HCT116 (cell line): Measurements from ENCODE around the gene ESYT3. TPM values are rescaled to one million over a fixed set of nuclear protein-coding genes. Genes with fewer than 3 reads are reported as not detected.

ENCODE experiments used
- ATAC-seq: fragments of 200-7000 bp; cut with Tn5 transposase; 2 replicates; pipeline ENCODE4 v1.9.1; 2020; ENCODE audit warnings: mild to moderate bottlenecking, moderate library complexity
- BruUV-seq: library from RNA; stranded (reverse); fragments of 400-500 nt; replicated peaks from 2 replicates; lab custom pipeline; 2021; lab: Mats Ljungman, UMichigan
- CTCF ChIA-PET: fragments of 300-600 bp; sonication (Branson Sonifier 250); formaldehyde crosslinking; loops from one replicate; lab custom pipeline; 2021; ENCODE audit warnings: antibody characterized with exemption; lab: Charles Lee
- POLR2A ChIA-PET: fragments of 300-600, 350-600 bp; sonication (Branson Sonifier 250); formaldehyde crosslinking; loops from one replicate; lab custom pipeline; 2021; ENCODE audit warnings: antibody characterized with exemption; lab: Charles Lee
- RAD21 ChIA-PET, 2 experiments: fragments of 300-600 bp; sonication (Branson Sonifier 250); formaldehyde crosslinking; loops; one replicate each; lab custom pipeline; 2023; ENCODE audit warnings: low total read pairs in 2 of 2; ENCODE audit not compliant: uncharacterized antibody in 2 of 2, unreplicated experiment in 2 of 2, low non-redundant PET in 1 of 2; lab: Charles Lee
- DNase-seq: peaks from one replicate; pipeline ENCODE4 v3.0.0-alpha.2; 2010; ENCODE audit warnings: low read depth, low spot score
- H2AFZ ChIP-seq: fragments of 200-600 bp; shearing (Covaris generic), sonication (generic); 2 replicates; pipeline ENCODE4 v1.6.1; 2017; ENCODE audit warnings: low read depth, mixed run types, mixed read lengths, antibody characterized with exemption, low read length; ENCODE audit not compliant: poor library complexity, severe bottlenecking
- H3K27ac ChIP-seq: 2 replicates; pipeline ENCODE4 v1.5.1; 2012; ENCODE audit warnings: low read depth, low read length
- H3K27me3 ChIP-seq: fragments of 200-600 bp; sonication (generic); 2 replicates; pipeline ENCODE4 v1.6.1; 2016; ENCODE audit warnings: mixed run types, low read length, mixed read lengths; ENCODE audit not compliant: insufficient read depth
- H3K36me3 ChIP-seq, 2 experiments: fragments of 200-500 bp in 1 of 2; fragments of 200-600 bp in 1 of 2; sonication (Bioruptor generic) in 1 of 2; sonication (generic) in 1 of 2; 2 replicates each; pipeline versions ENCODE4 v1.5.1 to v1.6.1; 2014 to 2016; ENCODE audit warnings: low read length in 2 of 2, inconsistent platforms in 1 of 2, mixed read lengths in 1 of 2, mixed run types in 1 of 2; ENCODE audit not compliant: insufficient read depth in 2 of 2, control insufficient read depth in 1 of 2
- H3K4me1 ChIP-seq, 2 experiments: fragments of 200-600 bp in 1 of 2; sonication (generic) in 1 of 2; 2 replicates each; pipeline versions ENCODE4 v1.5.1 to v1.6.1; 2012 to 2017; ENCODE audit warnings: low read length in 2 of 2, inconsistent platforms in 1 of 2, mild to moderate bottlenecking in 1 of 2, mixed read lengths in 1 of 2, mixed run types in 1 of 2, moderate library complexity in 1 of 2; ENCODE audit not compliant: insufficient read depth in 2 of 2, control insufficient read depth in 1 of 2
- H3K4me2 ChIP-seq: fragments of 200-600 bp; sonication (generic); 2 replicates; pipeline ENCODE4 v1.6.1; 2017; ENCODE audit warnings: mixed run types, low read length, mixed read lengths
- H3K4me3 ChIP-seq, 2 experiments: fragments of 200-600 bp in 1 of 2; sonication (generic) in 1 of 2; replicated peaks in 1 of 2; 2 replicates each; pipeline ENCODE4 v1.5.1; 2011 to 2016; ENCODE audit warnings: low read length in 2 of 2, control low read depth in 1 of 2, low read depth in 1 of 2, mild to moderate bottlenecking in 1 of 2, mixed read lengths in 1 of 2, mixed run types in 1 of 2
- H3K79me2 ChIP-seq: fragments of 200-600 bp; sonication (generic); 2 replicates; pipeline ENCODE4 v1.6.1; 2017; ENCODE audit warnings: mild to moderate bottlenecking, mixed run types, low read length, moderate library complexity, mixed read lengths; ENCODE audit not compliant: insufficient read depth
- H3K9ac ChIP-seq: fragments of 200-600 bp; sonication (generic); 2 replicates; pipeline ENCODE4 v1.6.1; 2016; ENCODE audit warnings: low read length, mixed read lengths
- H3K9me2 ChIP-seq: fragments of 200-600 bp; sonication (generic), shearing (Covaris generic); 2 replicates; pipeline ENCODE4 v1.6.1; 2017; ENCODE audit warnings: mixed run types, mild to moderate bottlenecking, moderate library complexity; ENCODE audit not compliant: insufficient read depth
- H3K9me3 ChIP-seq, 2 experiments: fragments of 200-500 bp in 1 of 2; fragments of 200-600 bp in 1 of 2; sonication (Bioruptor generic) in 1 of 2; sonication (generic) in 1 of 2; 2 replicates each; pipeline ENCODE4 v1.6.1; 2014 to 2017; ENCODE audit warnings: low read length in 2 of 2, mixed read lengths in 2 of 2, inconsistent platforms in 1 of 2, low read depth in 1 of 2, mild to moderate bottlenecking in 1 of 2, mixed run types in 1 of 2, moderate library complexity in 1 of 2; ENCODE audit not compliant: control insufficient read depth in 1 of 2, insufficient read depth in 1 of 2
- H4K20me1 ChIP-seq: fragments of 200-600 bp; sonication (generic), shearing (Covaris generic); 2 replicates; pipeline ENCODE4 v1.6.1; 2017; ENCODE audit warnings: mixed run types, mild to moderate bottlenecking, moderate library complexity; ENCODE audit not compliant: insufficient read depth
- JUND ChIP-seq: IDR thresholded peaks from 2 replicates; pipeline ENCODE4 v1.6.1; 2012
- POLR2AphosphoS5 ChIP-seq: IDR thresholded peaks from 2 replicates; pipeline ENCODE4 v1.6.1; 2011; ENCODE audit warnings: mild to moderate bottlenecking, low read depth, low read length, moderate library complexity
- SP1 ChIP-seq: IDR thresholded peaks from 2 replicates; pipeline ENCODE4 v1.6.1; 2012; ENCODE audit warnings: low read depth
- SRF ChIP-seq: IDR thresholded peaks from 2 replicates; pipeline ENCODE4 v1.6.1; 2012; ENCODE audit warnings: low read depth
- YY1 ChIP-seq: IDR thresholded peaks from 2 replicates; pipeline ENCODE4 v1.6.1; 2011; ENCODE audit warnings: low read length, low read depth, moderate library complexity, mild to moderate bottlenecking; ENCODE audit not compliant: insufficient replicate concordance; ENCODE audit errors: extremely low read depth
- intact Hi-C: fragments of 100-400 bp; cut with micrococcal nuclease; formaldehyde crosslinking; loops from 2 replicates; pipeline ENCODE4 v1.10.0; 2022
- total RNA-seq: library from RNA; stranded (reverse); gene quantifications from one replicate; pipeline ENCODE4 v1.2.1, GENCODE V29; 2021; ENCODE audit not compliant: unreplicated experiment
- TF ChIP-seq, protein P1 (sequence below): IDR thresholded peaks from 2 replicates; pipeline ENCODE4 v1.6.1; 2011; ENCODE audit warnings: mild to moderate bottlenecking, low read length, moderate library complexity; ENCODE audit not compliant: insufficient replicate concordance; ENCODE audit errors: extremely low read depth
- TF ChIP-seq, protein P2 (sequence below): IDR thresholded peaks from 2 replicates; pipeline ENCODE4 v1.6.1; 2012

ESYT3 gene
- total RNA-seq, 1 experiment from 2014 or later = 0.05 TPM

DNA sequence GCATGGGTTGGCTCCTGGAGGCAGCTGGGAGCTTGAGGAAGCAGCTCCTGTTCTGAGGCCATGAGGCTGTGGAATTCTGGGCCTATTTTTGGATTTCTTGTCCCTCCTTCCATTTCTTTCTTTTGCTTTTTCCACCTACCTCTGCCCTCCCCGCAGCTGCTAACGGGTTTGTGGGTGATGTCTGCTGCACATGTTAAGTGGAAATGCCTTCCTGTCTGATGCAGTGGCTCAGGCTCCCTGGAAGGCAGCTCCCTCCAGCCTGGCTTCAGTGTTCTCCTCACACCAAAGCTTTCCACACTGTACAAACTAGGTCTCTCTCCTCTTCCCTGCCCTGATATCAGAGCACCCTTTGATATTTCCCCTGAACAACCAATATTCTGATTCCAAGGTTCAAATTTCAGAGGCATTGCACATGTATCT is 33.8 kb upstream of the ESYT3 start (continued):
- TF ChIP-seq, protein P1, sequence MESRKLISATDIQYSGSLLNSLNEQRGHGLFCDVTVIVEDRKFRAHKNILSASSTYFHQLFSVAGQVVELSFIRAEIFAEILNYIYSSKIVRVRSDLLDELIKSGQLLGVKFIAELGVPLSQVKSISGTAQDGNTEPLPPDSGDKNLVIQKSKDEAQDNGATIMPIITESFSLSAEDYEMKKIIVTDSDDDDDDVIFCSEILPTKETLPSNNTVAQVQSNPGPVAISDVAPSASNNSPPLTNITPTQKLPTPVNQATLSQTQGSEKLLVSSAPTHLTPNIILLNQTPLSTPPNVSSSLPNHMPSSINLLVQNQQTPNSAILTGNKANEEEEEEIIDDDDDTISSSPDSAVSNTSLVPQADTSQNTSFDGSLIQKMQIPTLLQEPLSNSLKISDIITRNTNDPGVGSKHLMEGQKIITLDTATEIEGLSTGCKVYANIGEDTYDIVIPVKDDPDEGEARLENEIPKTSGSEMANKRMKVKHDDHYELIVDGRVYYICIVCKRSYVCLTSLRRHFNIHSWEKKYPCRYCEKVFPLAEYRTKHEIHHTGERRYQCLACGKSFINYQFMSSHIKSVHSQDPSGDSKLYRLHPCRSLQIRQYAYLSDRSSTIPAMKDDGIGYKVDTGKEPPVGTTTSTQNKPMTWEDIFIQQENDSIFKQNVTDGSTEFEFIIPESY = no peak
- TF ChIP-seq POLR2AphosphoS5 = no peak

DNA sequence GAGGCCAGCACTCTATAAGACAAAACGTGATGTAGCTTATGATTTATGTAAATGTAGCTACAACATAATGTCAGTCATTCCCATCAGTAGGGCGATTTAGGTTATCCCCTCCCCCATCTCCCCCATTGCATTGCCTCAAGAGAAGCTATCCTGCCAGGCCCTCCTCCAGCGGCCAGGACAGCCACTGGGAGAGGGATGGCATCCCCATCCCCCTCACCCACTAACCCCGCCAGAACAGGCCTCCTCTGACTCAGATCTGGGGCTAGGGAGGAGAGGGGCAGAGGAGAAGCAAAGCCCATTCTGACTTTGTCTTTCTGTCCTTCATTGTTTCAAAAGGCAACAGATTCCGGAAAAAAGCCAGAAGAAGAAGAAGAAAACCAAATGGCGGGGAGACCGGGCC is 32.6 kb upstream of the ESYT3 start:
- CTCF ChIA-PET = interaction anchor here (1.4 kb wide), 1 partner anchor 514 kb away, joined by 4 read pairs; no protein-coding TSS in a partner anchor
- Histone ChIP-seq H3K4me3 (no peak overlapping the region), H3K27ac (no peak overlapping the region), H3K9me2 (no peaks in the 10 kb centered on the region), H3K4me2 (no peak overlapping the region), H2AFZ (no peak overlapping the region), H3K27me3 (no peaks in the 10 kb centered on the region), H3K9me3 (no peaks in the 10 kb centered on the region), H4K20me1 (no peaks in the 10 kb centered on the region), H3K36me3 (no peaks in the 10 kb centered on the region), H3K9ac (no peak overlapping the region), H3K79me2 (no peaks in the 10 kb centered on the region), H3K4me1 (no peaks in the 10 kb centered on the region)
- DNase-seq (no peak), ATAC-seq (no peak)
- RAD21 ChIA-PET = no interaction called here
- no TSS peak for BruUV-seq
- intact Hi-C loops = no loop called here
- POLR2A ChIA-PET = no interaction called here
- TF ChIP-seq, protein P2, sequence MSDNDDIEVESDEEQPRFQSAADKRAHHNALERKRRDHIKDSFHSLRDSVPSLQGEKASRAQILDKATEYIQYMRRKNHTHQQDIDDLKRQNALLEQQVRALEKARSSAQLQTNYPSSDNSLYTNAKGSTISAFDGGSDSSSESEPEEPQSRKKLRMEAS = no peak
- no peak for TF ChIP-seq JUND
- no peak for TF ChIP-seq SRF
- TF ChIP-seq YY1 = no peak
- TF ChIP-seq SP1 = no peak
